ENCODE results near the gene CA14.

- TF ChIP-seq CTCF (conservative IDR thresholded peaks at IDR 0.05; ENCODE audit: low read depth in 2 of 2): no peak
- TF ChIP-seq REST (IDR thresholded peaks at IDR 0.05; ENCODE audit: unreplicated experiment): no peak
- no peak for TF ChIP-seq EZH2 (IDR thresholded peaks at IDR 0.05; ENCODE audit: low read depth, unreplicated experiment)
- TF ChIP-seq POLR2AphosphoS5 (IDR thresholded peaks at IDR 0.05; ENCODE audit: low read depth): no peak
- TF ChIP-seq CREB1 (CRISPR knock-in tag; IDR thresholded peaks at IDR 0.05; ENCODE audit: low read depth): no peak
- no peak for TF ChIP-seq ZNF114 (CRISPR knock-in tag; IDR thresholded peaks at IDR 0.05)
- TF ChIP-seq EZH2phosphoT487 (IDR thresholded peaks at IDR 0.05; ENCODE audit: unreplicated experiment): no peak
- no peak for TF ChIP-seq ETS1 (IDR thresholded peaks at IDR 0.05)
- no peak for TF ChIP-seq ZNF331 (CRISPR knock-in tag; IDR thresholded peaks at IDR 0.05; ENCODE audit: low read depth)
- no peak for TF ChIP-seq STAT1 (IDR thresholded peaks at IDR 0.05; ENCODE audit: unreplicated experiment)
- TF ChIP-seq NANOG (IDR thresholded peaks at IDR 0.05; ENCODE audit: borderline replicate concordance): no peak
Measured at GRCh38 chr1:150268340-150268704, 10.7 kb downstream of the CA14 start.
